Hindlimb muscle (tissue), 1 donor: ENCODE measurements around the gene MAGEB17. TPM values are rescaled to one million over a fixed set of nuclear protein-coding genes. Genes with fewer than 3 reads are reported as not detected.

ENCODE experiments used
- DNase-seq: peaks from one replicate; pipeline ENCODE4 v3.0.0-alpha.2; 2013
- polyA plus RNA-seq: library from polyadenylated mRNA; unstranded; fragments of 120-200 nt; gene quantifications from one replicate; pipeline ENCODE4 v1.2.1, GENCODE V29; 2013; ENCODE audit not compliant: insufficient read length

The MAGEB17 gene
- polyA plus RNA-seq, 1 donor: 0.13 TPM

DNA sequence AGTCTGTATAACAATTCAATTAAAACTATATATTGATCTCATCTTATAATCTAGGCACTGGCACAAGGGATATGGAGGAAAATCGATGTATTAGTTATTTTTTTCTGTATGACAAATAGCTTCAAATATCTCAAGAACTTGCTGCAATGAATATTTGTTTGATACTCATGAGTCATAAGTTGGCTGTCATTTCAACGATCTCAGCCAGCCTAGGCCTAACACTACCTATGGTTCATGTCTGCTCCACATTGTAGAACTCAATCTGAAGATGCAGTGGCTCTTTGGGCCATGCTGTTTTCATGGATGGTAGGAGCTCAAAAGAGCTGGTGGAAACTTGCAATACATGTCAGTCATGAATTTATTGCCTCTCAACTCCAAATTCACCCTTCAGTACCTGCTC, 44.7 kb downstream of the MAGEB17 start:
- DNase-seq: no peak

DNA sequence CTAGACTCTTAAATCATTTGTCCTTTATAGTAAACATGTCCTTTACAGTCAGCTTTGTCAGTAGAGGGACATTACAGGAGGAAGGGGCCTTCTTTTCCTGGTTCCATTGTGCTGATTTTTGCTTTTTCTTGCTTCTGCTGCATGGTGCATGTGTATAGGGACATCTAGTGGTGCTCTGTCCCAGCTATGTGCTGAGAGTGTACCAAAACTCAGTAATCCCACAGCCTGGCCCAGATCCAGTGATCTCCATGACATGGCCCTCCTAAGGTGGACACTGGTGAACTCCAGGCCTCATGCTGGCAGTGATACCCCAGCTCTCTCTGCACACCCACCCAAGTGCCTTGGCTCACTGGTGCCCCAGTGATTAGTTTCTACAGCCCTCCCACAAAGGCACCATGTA, 45.2 kb downstream of the MAGEB17 start:
- no peak for DNase-seq

DNA sequence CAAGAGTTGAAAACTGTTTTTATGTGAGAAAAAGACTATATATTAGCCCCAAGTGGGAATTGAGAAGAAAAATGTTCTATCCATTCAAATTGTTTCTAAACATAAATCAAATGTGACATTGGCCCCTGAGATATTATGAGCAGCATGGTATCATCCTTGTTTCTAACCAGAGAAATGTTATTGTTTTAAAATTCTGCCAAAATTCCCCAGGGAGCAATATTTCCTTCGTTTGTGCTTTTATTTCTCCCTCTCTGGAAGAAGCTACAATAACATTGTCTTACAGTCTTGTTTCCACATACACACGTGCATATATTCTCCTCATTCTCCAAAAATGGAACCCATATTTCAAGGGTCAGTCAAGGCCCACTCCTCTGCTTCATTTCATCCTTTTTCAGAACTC, 46.7 kb downstream of the MAGEB17 start:
- DNase-seq: peak; percentile 1

DNA sequence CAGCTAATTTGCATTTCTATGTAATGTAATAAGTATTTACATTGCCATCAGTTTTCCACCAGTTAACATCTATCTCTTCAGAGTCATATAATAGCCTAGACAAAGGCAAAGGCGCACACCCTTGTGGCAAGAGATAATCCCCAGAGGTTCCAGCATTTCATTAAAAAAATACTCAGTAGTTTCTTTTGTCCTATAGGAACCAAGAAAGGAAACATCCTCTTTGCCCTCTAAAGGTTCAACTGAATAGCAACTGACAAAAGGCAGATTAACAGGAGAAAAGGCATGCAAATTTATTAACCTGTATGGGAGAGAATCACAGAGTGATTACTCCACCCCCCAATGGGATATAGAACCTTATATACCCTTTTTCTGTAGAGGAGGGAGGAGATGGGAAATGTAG, 48.4 kb downstream of the MAGEB17 start:
- DNase-seq: no peak

Other genes starting within 250 kb of the MAGEB17 start
- 0.80 TPM for gene GRPR, start 43.9 kb upstream of the MAGEB17 start, polyA plus RNA-seq